OCI-LY1 (cell line): ENCODE results near the gene DDX17.

Source experiments
- EZH2 ChIP-seq: fragments of 200-600 bp; sonication (generic), shearing (Covaris generic); IDR thresholded peaks from 2 replicates; pipeline ENCODE4 v1.8.0; 2017; ENCODE audit warnings: borderline replicate concordance, mixed run types, mild to moderate bottlenecking, antibody characterized with exemption, low read length, moderate library complexity, mixed read lengths
- TF ChIP-seq, protein P1 (sequence below): fragments of 200-600 bp; sonication (generic), shearing (Covaris generic); IDR thresholded peaks from 2 replicates; pipeline ENCODE4 v1.5.1; 2017; ENCODE audit warnings: mild to moderate bottlenecking, antibody characterized with exemption, low read length, moderate library complexity, mixed read lengths

DNA sequence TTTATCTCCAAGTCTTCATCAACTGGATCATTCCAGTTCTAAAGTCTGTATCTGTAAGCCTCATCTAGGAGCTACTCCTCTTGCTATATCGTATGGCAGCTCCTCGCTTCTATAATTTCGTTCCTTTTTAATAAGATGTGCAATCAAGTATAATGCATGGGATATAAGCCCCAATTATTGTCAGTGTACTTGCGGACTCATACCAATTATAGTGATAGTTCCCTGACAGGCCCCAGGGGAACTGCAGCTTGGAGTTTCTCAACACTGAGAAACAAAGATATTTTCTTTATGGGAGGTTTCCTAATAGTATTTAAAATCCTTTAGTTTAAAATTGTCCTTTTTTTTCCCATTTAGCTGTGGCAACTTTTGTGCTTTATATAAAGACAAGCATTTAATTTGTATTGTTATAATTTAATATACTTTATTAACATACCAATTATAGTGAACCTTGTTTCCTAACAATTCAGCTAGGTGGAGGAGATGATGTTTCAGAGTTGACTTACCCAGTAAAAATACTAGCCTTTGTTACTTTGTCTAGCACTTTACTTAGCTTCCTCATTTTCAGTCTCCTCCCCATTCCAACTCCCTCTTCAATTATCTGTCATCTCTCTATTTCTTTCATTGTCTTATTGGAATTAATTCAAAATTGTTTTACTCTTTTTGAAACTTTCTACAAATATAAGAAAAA, 25.3 kb upstream of the DDX17 start:
- TF ChIP-seq, protein P1, sequence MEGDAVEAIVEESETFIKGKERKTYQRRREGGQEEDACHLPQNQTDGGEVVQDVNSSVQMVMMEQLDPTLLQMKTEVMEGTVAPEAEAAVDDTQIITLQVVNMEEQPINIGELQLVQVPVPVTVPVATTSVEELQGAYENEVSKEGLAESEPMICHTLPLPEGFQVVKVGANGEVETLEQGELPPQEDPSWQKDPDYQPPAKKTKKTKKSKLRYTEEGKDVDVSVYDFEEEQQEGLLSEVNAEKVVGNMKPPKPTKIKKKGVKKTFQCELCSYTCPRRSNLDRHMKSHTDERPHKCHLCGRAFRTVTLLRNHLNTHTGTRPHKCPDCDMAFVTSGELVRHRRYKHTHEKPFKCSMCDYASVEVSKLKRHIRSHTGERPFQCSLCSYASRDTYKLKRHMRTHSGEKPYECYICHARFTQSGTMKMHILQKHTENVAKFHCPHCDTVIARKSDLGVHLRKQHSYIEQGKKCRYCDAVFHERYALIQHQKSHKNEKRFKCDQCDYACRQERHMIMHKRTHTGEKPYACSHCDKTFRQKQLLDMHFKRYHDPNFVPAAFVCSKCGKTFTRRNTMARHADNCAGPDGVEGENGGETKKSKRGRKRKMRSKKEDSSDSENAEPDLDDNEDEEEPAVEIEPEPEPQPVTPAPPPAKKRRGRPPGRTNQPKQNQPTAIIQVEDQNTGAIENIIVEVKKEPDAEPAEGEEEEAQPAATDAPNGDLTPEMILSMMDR = no peak
- TF ChIP-seq EZH2 = no peak
